WTC11 (cell line): ENCODE measurements around the gene OST4. TPM values are rescaled to one million over a fixed set of nuclear protein-coding genes. Genes with fewer than 3 reads are reported as not detected.

Source experiments
- ATF2 ChIP-seq: sonication (generic); formaldehyde crosslinking; IDR thresholded peaks from 2 replicates; pipeline ENCODE4 v1.8.1; 2022; ENCODE audit warnings: low read depth, missing genetic modification reagents, borderline replicate concordance
- CBFB ChIP-seq: sonication (generic); formaldehyde crosslinking; IDR thresholded peaks from 2 replicates; pipeline ENCODE4 v1.8.1; 2022; ENCODE audit warnings: mild to moderate bottlenecking, low read depth, missing genetic modification reagents
- E2F5 ChIP-seq: sonication (generic); formaldehyde crosslinking; IDR thresholded peaks from 2 replicates; pipeline ENCODE4 v1.8.1; 2022; ENCODE audit warnings: mild to moderate bottlenecking, moderate library complexity, missing genetic modification reagents
- ELF4 ChIP-seq: sonication (generic); formaldehyde crosslinking; IDR thresholded peaks from 2 replicates; pipeline ENCODE4 v1.8.1; 2022; ENCODE audit warnings: low read depth, mild to moderate bottlenecking, moderate library complexity, missing genetic modification reagents
- ETV6 ChIP-seq: sonication (generic); formaldehyde crosslinking; IDR thresholded peaks from 2 replicates; pipeline ENCODE4 v1.8.1; 2022; ENCODE audit warnings: mild to moderate bottlenecking, missing genetic modification reagents
- FOXJ3 ChIP-seq: sonication (generic); formaldehyde crosslinking; IDR thresholded peaks from 2 replicates; pipeline ENCODE4 v1.9.0; 2021; ENCODE audit warnings: missing genetic modification reagents, mild to moderate bottlenecking, borderline replicate concordance
- FOXP1 ChIP-seq: sonication (generic); formaldehyde crosslinking; IDR thresholded peaks from 2 replicates; pipeline ENCODE4 v1.8.0; 2022; ENCODE audit warnings: missing genetic modification reagents, mild to moderate bottlenecking, moderate library complexity, borderline replicate concordance
- GTF2I ChIP-seq: fragments of 250-450 bp; sonication (Bioruptor Pico); conservative IDR thresholded peaks from 2 replicates; pipeline ENCODE4 v1.4.0; 2021; ENCODE audit warnings: mild to moderate bottlenecking
- HMGA2 ChIP-seq: fragments of 250-450 bp; sonication (Bioruptor Pico); IDR thresholded peaks from 2 replicates; pipeline ENCODE4 v1.4.0; 2021; ENCODE audit warnings: mild to moderate bottlenecking, moderate library complexity
- IRF2 ChIP-seq: sonication (generic); formaldehyde crosslinking; IDR thresholded peaks from 2 replicates; pipeline ENCODE4 v1.8.0; 2022; ENCODE audit warnings: low read depth, missing genetic modification reagents, borderline replicate concordance
- JAZF1 ChIP-seq: fragments of 250-450 bp; sonication (Bioruptor Pico); IDR thresholded peaks from 2 replicates; pipeline ENCODE4 v1.9.0; 2021; ENCODE audit warnings: moderate library complexity, mild to moderate bottlenecking, inconsistent platforms
- JUN ChIP-seq: sonication (generic); formaldehyde crosslinking; IDR thresholded peaks from 2 replicates; pipeline ENCODE4 v1.8.0; 2023; ENCODE audit warnings: mild to moderate bottlenecking, missing genetic modification reagents
- MAX ChIP-seq: sonication (generic); formaldehyde crosslinking; IDR thresholded peaks from 2 replicates; pipeline ENCODE4 v1.8.0; 2022; ENCODE audit warnings: mild to moderate bottlenecking, missing genetic modification reagents
- MLX ChIP-seq: sonication (generic); formaldehyde crosslinking; IDR thresholded peaks from 2 replicates; pipeline ENCODE4 v1.8.1; 2023; ENCODE audit warnings: mild to moderate bottlenecking, missing genetic modification reagents, moderate library complexity
- MXD4 ChIP-seq: fragments of 250-450 bp; sonication (Bioruptor Pico); IDR thresholded peaks from 2 replicates; pipeline ENCODE4 v1.8.0; 2021; ENCODE audit warnings: mild to moderate bottlenecking, moderate library complexity, borderline replicate concordance
- NFATC4 ChIP-seq: fragments of 250-450 bp; sonication (Bioruptor Pico); IDR thresholded peaks from 2 replicates; pipeline ENCODE4 v1.9.0; 2021; ENCODE audit warnings: mild to moderate bottlenecking
- NFE2L1 ChIP-seq: sonication (generic); formaldehyde crosslinking; IDR thresholded peaks from 2 replicates; pipeline ENCODE4 v1.8.1; 2023; ENCODE audit warnings: missing genetic modification reagents
- NFYB ChIP-seq: sonication (generic); formaldehyde crosslinking; conservative IDR thresholded peaks from 2 replicates; pipeline ENCODE4 v1.8.0; 2022; ENCODE audit warnings: low read depth, missing genetic modification reagents
- NR1H2 ChIP-seq: sonication (generic); formaldehyde crosslinking; IDR thresholded peaks from 2 replicates; pipeline ENCODE4 v1.9.0; 2021; ENCODE audit warnings: mild to moderate bottlenecking, moderate library complexity, missing genetic modification reagents
- OVOL2 ChIP-seq: fragments of 250-450 bp; sonication (Bioruptor Pico); IDR thresholded peaks from 2 replicates; pipeline ENCODE4 v1.9.0; 2021; ENCODE audit warnings: mild to moderate bottlenecking, borderline replicate concordance
- RELA ChIP-seq: sonication (generic); formaldehyde crosslinking; IDR thresholded peaks from 2 replicates; pipeline ENCODE4 v1.8.1; 2022; ENCODE audit warnings: missing genetic modification reagents, mild to moderate bottlenecking, borderline replicate concordance
- RORB ChIP-seq: fragments of 250-450 bp; sonication (Bioruptor Pico); IDR thresholded peaks from 2 replicates; pipeline ENCODE4 v1.9.0; 2021; ENCODE audit warnings: mild to moderate bottlenecking
- SMAD4 ChIP-seq: sonication (generic); formaldehyde crosslinking; IDR thresholded peaks from 2 replicates; pipeline ENCODE4 v1.8.0; 2022; ENCODE audit warnings: mild to moderate bottlenecking, missing genetic modification reagents
- TEAD1 ChIP-seq: sonication (generic); formaldehyde crosslinking; IDR thresholded peaks from 2 replicates; pipeline ENCODE4 v1.8.0; 2022; ENCODE audit warnings: mild to moderate bottlenecking, missing genetic modification reagents
- TP53 ChIP-seq: sonication (generic); formaldehyde crosslinking; IDR thresholded peaks from 2 replicates; pipeline ENCODE4 v1.8.1; 2023; ENCODE audit warnings: mild to moderate bottlenecking, missing genetic modification reagents
- USF1 ChIP-seq: sonication (generic); formaldehyde crosslinking; IDR thresholded peaks from 2 replicates; pipeline ENCODE4 v1.8.0; 2022; ENCODE audit warnings: mild to moderate bottlenecking, missing genetic modification reagents
- USF2 ChIP-seq: sonication (generic); formaldehyde crosslinking; IDR thresholded peaks from 2 replicates; pipeline ENCODE4 v1.8.1; 2023; ENCODE audit warnings: mild to moderate bottlenecking, missing genetic modification reagents, moderate library complexity
- ZBTB21 ChIP-seq: sonication (generic); formaldehyde crosslinking; IDR thresholded peaks from 2 replicates; pipeline ENCODE4 v1.8.1; 2023; ENCODE audit warnings: mild to moderate bottlenecking, missing genetic modification reagents, borderline replicate concordance
- ZBTB43 ChIP-seq: sonication (generic); formaldehyde crosslinking; IDR thresholded peaks from 2 replicates; pipeline ENCODE4 v1.8.1; 2023; ENCODE audit warnings: mild to moderate bottlenecking, missing genetic modification reagents
- ZNF121 ChIP-seq: sonication (generic); formaldehyde crosslinking; IDR thresholded peaks from 2 replicates; pipeline ENCODE4 v1.8.0; 2023; ENCODE audit warnings: missing genetic modification reagents
- ZNF416 ChIP-seq: fragments of 250-450 bp; sonication (Bioruptor Pico); IDR thresholded peaks from 2 replicates; pipeline ENCODE4 v1.9.0; 2021; ENCODE audit warnings: mild to moderate bottlenecking, inconsistent platforms
- ZNF423 ChIP-seq: fragments of 250-450 bp; sonication (Bioruptor Pico); IDR thresholded peaks from 2 replicates; pipeline ENCODE4 v2.1.2; 2022; ENCODE audit warnings: mild to moderate bottlenecking, moderate library complexity
- ZNF425 ChIP-seq: fragments of 250-450 bp; sonication (Bioruptor Pico); conservative IDR thresholded peaks from 2 replicates; pipeline ENCODE4 v1.9.0; 2021; ENCODE audit warnings: mild to moderate bottlenecking
- total RNA-seq: library from RNA; stranded (reverse); gene quantifications from 3 replicates; pipeline ENCODE4 v1.2.3, GENCODE V29; 2021

The OST4 gene
- total RNA-seq, 1 experiment from 2014 or later = 210 TPM

GRCh38 chr2:27118525-27119329 lies 47.3 kb upstream of the OST4 start, which contains the start of gene CGREF1 (continued):
- no peak for TF ChIP-seq ZNF423 (CRISPR knock-in tag)
- no peak for TF ChIP-seq SMAD4 (CRISPR knock-in tag)
- no peak for TF ChIP-seq JUN (CRISPR knock-in tag)
- no peak for TF ChIP-seq IRF2 (CRISPR knock-in tag)
- no peak for TF ChIP-seq MAX (CRISPR knock-in tag)
- no peak for TF ChIP-seq NFYB (CRISPR knock-in tag)
- TF ChIP-seq MLX (CRISPR knock-in tag) = no peak
- TF ChIP-seq NFATC4 (CRISPR knock-in tag) = no peak
- TF ChIP-seq HMGA2 (CRISPR knock-in tag) = no peak
- TF ChIP-seq TP53 (CRISPR knock-in tag) = peak; percentile 78
- TF ChIP-seq NFE2L1 (CRISPR knock-in tag) = no peak; the same call in 1 of the 2 replicates
- no peak for TF ChIP-seq MXD4 (CRISPR knock-in tag)
- no peak for TF ChIP-seq ELF4 (CRISPR knock-in tag)
- TF ChIP-seq RELA (CRISPR knock-in tag) = peak; percentile 67; the same call in 1 of the 2 replicates
- peak; percentile 99 for TF ChIP-seq ZBTB43 (CRISPR knock-in tag)
- no peak for TF ChIP-seq ZNF416
- TF ChIP-seq GTF2I (CRISPR knock-in tag) = no peak
- peak; percentile 76; the same call in 1 of the 2 replicates for TF ChIP-seq FOXP1
- TF ChIP-seq ZNF425 = no peak
- TF ChIP-seq USF1 (CRISPR knock-in tag) = no peak
- TF ChIP-seq ZNF121 (CRISPR knock-in tag) = no peak
- TF ChIP-seq ETV6 = no peak
- TF ChIP-seq JAZF1 = no peak
- TF ChIP-seq ATF2 (CRISPR knock-in tag) = no peak
- TF ChIP-seq E2F5 (CRISPR knock-in tag) = no peak
- no peak for TF ChIP-seq TEAD1 (CRISPR knock-in tag)
- TF ChIP-seq NR1H2 (CRISPR knock-in tag) = no peak
- TF ChIP-seq RORB (CRISPR knock-in tag) = no peak
- peak; percentile 89 for TF ChIP-seq ZBTB21 (CRISPR knock-in tag)
- TF ChIP-seq OVOL2 = no peak
- TF ChIP-seq USF2 (CRISPR knock-in tag) = peak; percentile 32; the same call in 1 of the 2 replicates
- no peak for TF ChIP-seq CBFB
- no peak for TF ChIP-seq FOXJ3
